T-helper 1 cell treated with Interleukin-12 subunit alpha and Interleukin-12 subunit beta and Interleukin-4 antibody, amounts not matched to agents 30 μg/mL and 1 μg/mL, for 36 hours (primary cell): ENCODE data around the gene PEX26.
"Not testable (repeated sequence)": the region's sequence is repeated elsewhere in the genome, so short reads cannot be mapped to it uniquely, and the experiment has no call there.

Source experiments
- H3K27ac Mint-ChIP-seq: one replicate; pipeline ENCODE4 v1.8.0; 2021; ENCODE audit warnings: mild to moderate bottlenecking, mixed read lengths
- H3K27me3 Mint-ChIP-seq: one replicate; pipeline ENCODE4 v1.8.0; 2021; ENCODE audit warnings: low read depth, mixed read lengths
- H3K36me3 Mint-ChIP-seq: one replicate; pipeline ENCODE4 v1.8.0; 2021; ENCODE audit warnings: low read depth, mixed read lengths
- H3K4me1 Mint-ChIP-seq: one replicate; pipeline ENCODE4 v1.8.0; 2021; ENCODE audit warnings: low read depth, mixed read lengths
- H3K4me3 Mint-ChIP-seq: one replicate; pipeline ENCODE4 v1.8.0; 2021; ENCODE audit warnings: mild to moderate bottlenecking, moderate library complexity, mixed read lengths
- H3K9me3 Mint-ChIP-seq: one replicate; pipeline ENCODE4 v1.8.0; 2021; ENCODE audit warnings: mixed read lengths

PEX26 gene

GRCh38 chr22:18062421-18062820, 15.4 kb upstream of the PEX26 start:
- Mint-ChIP-seq H3K27me3 (peaks cover 50% of the 10 kb centered on the region), H3K27ac (no peak overlapping the region), H3K4me1 (peaks cover 3% of the 10 kb centered on the region), H3K36me3 (no peaks in the 10 kb centered on the region), H3K9me3 (no peaks in the 10 kb centered on the region), H3K4me3 (no peak overlapping the region)

GRCh38 chr22:18063306-18063705, 14.5 kb upstream of the PEX26 start:
- no peak overlapping the region for H3K4me3 Mint-ChIP-seq
- peaks cover 3% of the 10 kb centered on the region for H3K4me1 Mint-ChIP-seq
- peaks cover 54% of the 10 kb centered on the region for H3K27me3 Mint-ChIP-seq
- H3K36me3 Mint-ChIP-seq, result no peaks in the 10 kb centered on the region
- no peak overlapping the region for H3K27ac Mint-ChIP-seq
- no peaks in the 10 kb centered on the region for H3K9me3 Mint-ChIP-seq

GRCh38 chr22:18063715-18064114, 14.1 kb upstream of the PEX26 start:
- H3K27ac Mint-ChIP-seq, H3K36me3 Mint-ChIP-seq, H3K4me3 Mint-ChIP-seq, H3K9me3 Mint-ChIP-seq, H3K4me1 Mint-ChIP-seq: not testable (repeated sequence)
- peaks cover 56% of the 10 kb centered on the region for H3K27me3 Mint-ChIP-seq

- no peak overlapping the region for H3K4me3 Mint-ChIP-seq
- H3K27ac Mint-ChIP-seq, result no peak overlapping the region
- H3K27me3 Mint-ChIP-seq, result peaks cover 57% of the 10 kb centered on the region
- no peaks in the 10 kb centered on the region for H3K36me3 Mint-ChIP-seq
- no peaks in the 10 kb centered on the region for H3K9me3 Mint-ChIP-seq
- H3K4me1 Mint-ChIP-seq, result peaks cover 3% of the 10 kb centered on the region
These were observed 13.2 kb upstream of the PEX26 start for GRCh38 chr22:18064636-18065035.

- Mint-ChIP-seq H3K9me3 (no peaks in the 10 kb centered on the region), H3K27me3 (peaks cover 57% of the 10 kb centered on the region), H3K27ac (no peak overlapping the region)
These were observed 12.5 kb upstream of the PEX26 start for GRCh38 chr22:18065256-18065655.

GRCh38 chr22:18066181-18066859, 11.5 kb upstream of the PEX26 start:
- Mint-ChIP-seq H3K27ac (no peak overlapping the region), H3K27me3 (peaks cover 57% of the 10 kb centered on the region), H3K9me3 (no peaks in the 10 kb centered on the region), H3K36me3 (no peaks in the 10 kb centered on the region), H3K4me1 (peaks cover 3% of the 10 kb centered on the region), H3K4me3 (no peak overlapping the region)

More at GRCh38 chr22:18065256-18065655, 12.5 kb upstream of the PEX26 start:
- Mint-ChIP-seq H3K4me3 (no peak overlapping the region), H3K4me1 (peaks cover 3% of the 10 kb centered on the region), H3K36me3 (no peaks in the 10 kb centered on the region)

- Mint-ChIP-seq H3K4me1 (peaks cover 3% of the 10 kb centered on the region), H3K36me3 (no peaks in the 10 kb centered on the region), H3K27me3 (peaks cover 61% of the 10 kb centered on the region), H3K4me3 (no peak overlapping the region), H3K27ac (no peak overlapping the region), H3K9me3 (no peaks in the 10 kb centered on the region)
These were observed 10.7 kb upstream of the PEX26 start for GRCh38 chr22:18067121-18067520.

- Mint-ChIP-seq H3K27ac (no peak overlapping the region), H3K4me1 (peaks cover 3% of the 10 kb centered on the region), H3K36me3 (no peaks in the 10 kb centered on the region), H3K27me3 (peaks cover 57% of the 10 kb centered on the region), H3K4me3 (no peak overlapping the region), H3K9me3 (no peaks in the 10 kb centered on the region)
These were observed 10.0 kb upstream of the PEX26 start for GRCh38 chr22:18067548-18068341.

- no peak overlapping the region for H3K4me3 Mint-ChIP-seq
These were observed 9.3 kb upstream of the PEX26 start for GRCh38 chr22:18068381-18068988.

GRCh38 chr22:18069041-18069440, 8.7 kb upstream of the PEX26 start:
- peaks cover 55% of the 10 kb centered on the region for H3K27me3 Mint-ChIP-seq
- peaks cover 3% of the 10 kb centered on the region for H3K4me1 Mint-ChIP-seq
- no peak overlapping the region for H3K4me3 Mint-ChIP-seq
- no peak overlapping the region for H3K27ac Mint-ChIP-seq
- H3K9me3 Mint-ChIP-seq, result no peaks in the 10 kb centered on the region
- no peaks in the 10 kb centered on the region for H3K36me3 Mint-ChIP-seq

More at GRCh38 chr22:18068381-18068988, 9.3 kb upstream of the PEX26 start:
- peaks cover 3% of the 10 kb centered on the region for H3K4me1 Mint-ChIP-seq
- H3K36me3 Mint-ChIP-seq, result no peaks in the 10 kb centered on the region
- H3K9me3 Mint-ChIP-seq, result no peaks in the 10 kb centered on the region
- H3K27me3 Mint-ChIP-seq, result peaks cover 55% of the 10 kb centered on the region
- H3K27ac Mint-ChIP-seq, result no peak overlapping the region

GRCh38 chr22:18070041-18070440, 7.7 kb upstream of the PEX26 start:
- no peak overlapping the region for H3K4me3 Mint-ChIP-seq
- H3K27ac Mint-ChIP-seq, result no peak overlapping the region
- H3K9me3 Mint-ChIP-seq, result no peaks in the 10 kb centered on the region
- peaks cover 51% of the 10 kb centered on the region for H3K27me3 Mint-ChIP-seq
- no peaks in the 10 kb centered on the region for H3K36me3 Mint-ChIP-seq
- H3K4me1 Mint-ChIP-seq, result peaks cover 3% of the 10 kb centered on the region

- H3K4me1 Mint-ChIP-seq, result peaks cover 3% of the 10 kb centered on the region
These were observed 7.1 kb upstream of the PEX26 start for GRCh38 chr22:18070556-18071306.

GRCh38 chr22:18071307-18071967, 6.4 kb upstream of the PEX26 start:
- not testable (repeated sequence) for H3K4me1 Mint-ChIP-seq, H3K4me3 Mint-ChIP-seq

More at GRCh38 chr22:18070556-18071306, 7.1 kb upstream of the PEX26 start:
- no peak overlapping the region for H3K4me3 Mint-ChIP-seq
- peaks cover 44% of the 10 kb centered on the region for H3K27me3 Mint-ChIP-seq
- no peaks in the 10 kb centered on the region for H3K9me3 Mint-ChIP-seq
- H3K27ac Mint-ChIP-seq, result no peak overlapping the region
- no peaks in the 10 kb centered on the region for H3K36me3 Mint-ChIP-seq

GRCh38 chr22:18071968-18072310, 5.9 kb upstream of the PEX26 start:
- H3K36me3 Mint-ChIP-seq, result no peaks in the 10 kb centered on the region
- H3K4me3 Mint-ChIP-seq, result no peak overlapping the region
- H3K9me3 Mint-ChIP-seq, result no peaks in the 10 kb centered on the region
- peaks cover 6% of the 10 kb centered on the region for H3K4me1 Mint-ChIP-seq
- H3K27ac Mint-ChIP-seq, result no peak overlapping the region
- peaks cover 32% of the 10 kb centered on the region for H3K27me3 Mint-ChIP-seq

More at GRCh38 chr22:18071307-18071967, 6.4 kb upstream of the PEX26 start:
- H3K27ac Mint-ChIP-seq, H3K36me3 Mint-ChIP-seq, H3K9me3 Mint-ChIP-seq: not testable (repeated sequence)
- peaks cover 37% of the 10 kb centered on the region for H3K27me3 Mint-ChIP-seq
